HCT116 (cell line): ENCODE results near the gene CYP2B6. TPM values are rescaled to one million over a fixed set of nuclear protein-coding genes. Genes with fewer than 3 reads are reported as not detected.
"Not testable (repeated sequence)": the region's sequence is repeated elsewhere in the genome, so short reads cannot be mapped to it uniquely, and the experiment has no call there.

Experiments
- ATAC-seq: fragments of 200-7000 bp; cut with Tn5 transposase; 2 replicates; pipeline ENCODE4 v1.9.1; 2020; ENCODE audit warnings: mild to moderate bottlenecking, moderate library complexity
- BruUV-seq: library from RNA; stranded (reverse); fragments of 400-500 nt; replicated peaks from 2 replicates; lab custom pipeline; 2021; lab: Mats Ljungman, UMichigan
- CTCF ChIA-PET: fragments of 300-600 bp; sonication (Branson Sonifier 250); formaldehyde crosslinking; loops from one replicate; lab custom pipeline; 2021; ENCODE audit warnings: antibody characterized with exemption; lab: Charles Lee
- POLR2A ChIA-PET: fragments of 300-600, 350-600 bp; sonication (Branson Sonifier 250); formaldehyde crosslinking; loops from one replicate; lab custom pipeline; 2021; ENCODE audit warnings: antibody characterized with exemption; lab: Charles Lee
- RAD21 ChIA-PET, 2 experiments: fragments of 300-600 bp; sonication (Branson Sonifier 250); formaldehyde crosslinking; loops; one replicate each; lab custom pipeline; 2023; ENCODE audit warnings: low total read pairs in 2 of 2; ENCODE audit not compliant: uncharacterized antibody in 2 of 2, unreplicated experiment in 2 of 2, low non-redundant PET in 1 of 2; lab: Charles Lee
- DNase-seq: peaks from one replicate; pipeline ENCODE4 v3.0.0-alpha.2; 2010; ENCODE audit warnings: low read depth, low spot score
- H2AFZ ChIP-seq: fragments of 200-600 bp; shearing (Covaris generic), sonication (generic); 2 replicates; pipeline ENCODE4 v1.6.1; 2017; ENCODE audit warnings: low read depth, mixed run types, mixed read lengths, antibody characterized with exemption, low read length; ENCODE audit not compliant: poor library complexity, severe bottlenecking
- H3K27ac ChIP-seq: 2 replicates; pipeline ENCODE4 v1.5.1; 2012; ENCODE audit warnings: low read depth, low read length
- H3K27me3 ChIP-seq: fragments of 200-600 bp; sonication (generic); 2 replicates; pipeline ENCODE4 v1.6.1; 2016; ENCODE audit warnings: mixed run types, low read length, mixed read lengths; ENCODE audit not compliant: insufficient read depth
- H3K36me3 ChIP-seq, 2 experiments: fragments of 200-500 bp in 1 of 2; fragments of 200-600 bp in 1 of 2; sonication (Bioruptor generic) in 1 of 2; sonication (generic) in 1 of 2; 2 replicates each; pipeline versions ENCODE4 v1.5.1 to v1.6.1; 2014 to 2016; ENCODE audit warnings: low read length in 2 of 2, inconsistent platforms in 1 of 2, mixed read lengths in 1 of 2, mixed run types in 1 of 2; ENCODE audit not compliant: insufficient read depth in 2 of 2, control insufficient read depth in 1 of 2
- H3K4me1 ChIP-seq, 2 experiments: fragments of 200-600 bp in 1 of 2; sonication (generic) in 1 of 2; 2 replicates each; pipeline versions ENCODE4 v1.5.1 to v1.6.1; 2012 to 2017; ENCODE audit warnings: low read length in 2 of 2, inconsistent platforms in 1 of 2, mild to moderate bottlenecking in 1 of 2, mixed read lengths in 1 of 2, mixed run types in 1 of 2, moderate library complexity in 1 of 2; ENCODE audit not compliant: insufficient read depth in 2 of 2, control insufficient read depth in 1 of 2
- H3K4me2 ChIP-seq: fragments of 200-600 bp; sonication (generic); 2 replicates; pipeline ENCODE4 v1.6.1; 2017; ENCODE audit warnings: mixed run types, low read length, mixed read lengths
- H3K4me3 ChIP-seq, 2 experiments: fragments of 200-600 bp in 1 of 2; sonication (generic) in 1 of 2; replicated peaks in 1 of 2; 2 replicates each; pipeline ENCODE4 v1.5.1; 2011 to 2016; ENCODE audit warnings: low read length in 2 of 2, control low read depth in 1 of 2, low read depth in 1 of 2, mild to moderate bottlenecking in 1 of 2, mixed read lengths in 1 of 2, mixed run types in 1 of 2
- H3K79me2 ChIP-seq: fragments of 200-600 bp; sonication (generic); 2 replicates; pipeline ENCODE4 v1.6.1; 2017; ENCODE audit warnings: mild to moderate bottlenecking, mixed run types, low read length, moderate library complexity, mixed read lengths; ENCODE audit not compliant: insufficient read depth
- H3K9ac ChIP-seq: fragments of 200-600 bp; sonication (generic); 2 replicates; pipeline ENCODE4 v1.6.1; 2016; ENCODE audit warnings: low read length, mixed read lengths
- H3K9me2 ChIP-seq: fragments of 200-600 bp; sonication (generic), shearing (Covaris generic); 2 replicates; pipeline ENCODE4 v1.6.1; 2017; ENCODE audit warnings: mixed run types, mild to moderate bottlenecking, moderate library complexity; ENCODE audit not compliant: insufficient read depth
- H3K9me3 ChIP-seq, 2 experiments: fragments of 200-500 bp in 1 of 2; fragments of 200-600 bp in 1 of 2; sonication (Bioruptor generic) in 1 of 2; sonication (generic) in 1 of 2; 2 replicates each; pipeline ENCODE4 v1.6.1; 2014 to 2017; ENCODE audit warnings: low read length in 2 of 2, mixed read lengths in 2 of 2, inconsistent platforms in 1 of 2, low read depth in 1 of 2, mild to moderate bottlenecking in 1 of 2, mixed run types in 1 of 2, moderate library complexity in 1 of 2; ENCODE audit not compliant: control insufficient read depth in 1 of 2, insufficient read depth in 1 of 2
- H4K20me1 ChIP-seq: fragments of 200-600 bp; sonication (generic), shearing (Covaris generic); 2 replicates; pipeline ENCODE4 v1.6.1; 2017; ENCODE audit warnings: mixed run types, mild to moderate bottlenecking, moderate library complexity; ENCODE audit not compliant: insufficient read depth
- CBX3 ChIP-seq: IDR thresholded peaks from 2 replicates; pipeline ENCODE4 v1.6.1; 2012; ENCODE audit warnings: low read depth
- CEBPB ChIP-seq: IDR thresholded peaks from 2 replicates; pipeline ENCODE4 v1.6.1; 2012; ENCODE audit warnings: low read depth
- FOSL1 ChIP-seq: IDR thresholded peaks from 2 replicates; pipeline ENCODE4 v1.6.1; 2012; ENCODE audit warnings: low read depth
- JUND ChIP-seq: IDR thresholded peaks from 2 replicates; pipeline ENCODE4 v1.6.1; 2012
- MAX ChIP-seq: IDR thresholded peaks from 2 replicates; pipeline ENCODE4 v1.6.1; 2012
- RAD21 ChIP-seq: IDR thresholded peaks from 2 replicates; pipeline ENCODE4 v1.6.1; 2012; ENCODE audit warnings: low read depth, mild to moderate bottlenecking
- SP1 ChIP-seq: IDR thresholded peaks from 2 replicates; pipeline ENCODE4 v1.6.1; 2012; ENCODE audit warnings: low read depth
- SRF ChIP-seq: IDR thresholded peaks from 2 replicates; pipeline ENCODE4 v1.6.1; 2012; ENCODE audit warnings: low read depth
- YY1 ChIP-seq: IDR thresholded peaks from 2 replicates; pipeline ENCODE4 v1.6.1; 2011; ENCODE audit warnings: low read length, low read depth, moderate library complexity, mild to moderate bottlenecking; ENCODE audit not compliant: insufficient replicate concordance; ENCODE audit errors: extremely low read depth
- ZNF274 ChIP-seq: fragments of 200-500 bp; sonication (Bioruptor generic); IDR thresholded peaks from 2 replicates; pipeline ENCODE4 v1.6.1; 2014; ENCODE audit warnings: mild to moderate bottlenecking, low read depth, low read length, inconsistent platforms
- intact Hi-C: fragments of 100-400 bp; cut with micrococcal nuclease; formaldehyde crosslinking; loops from 2 replicates; pipeline ENCODE4 v1.10.0; 2022
- total RNA-seq: library from RNA; stranded (reverse); gene quantifications from one replicate; pipeline ENCODE4 v1.2.1, GENCODE V29; 2021; ENCODE audit not compliant: unreplicated experiment

CYP2B6 gene
- total RNA-seq, 1 experiment from 2014 or later, result 0.74 TPM

- POLR2A ChIA-PET, result no interaction called here
- H3K4me2 ChIP-seq, result no peak overlapping the region
- BruUV-seq, result no TSS peak
- TF ChIP-seq SP1, result no peak
- TF ChIP-seq FOSL1, result no peak
- no peak for TF ChIP-seq SRF
- TF ChIP-seq RAD21, result no peak
- no peak for TF ChIP-seq CBX3
- TF ChIP-seq JUND, result no peak
- TF ChIP-seq MAX, result no peak
- TF ChIP-seq YY1, result no peak
- TF ChIP-seq, all 23 proteins: peak for 0
- Histone ChIP-seq H3K9ac (no peak overlapping the region), H3K27ac (no peak overlapping the region), H4K20me1 (no peaks in the 10 kb centered on the region), H3K4me3 (no peak overlapping the region), H3K27me3 (peaks cover 18% of the 10 kb centered on the region; the same call in 1 of the 2 replicates), H2AFZ (no peak overlapping the region), H3K9me2 (no peaks in the 10 kb centered on the region), H3K4me1 (no peaks in the 10 kb centered on the region), H3K9me3 (no peaks in the 10 kb centered on the region), H3K79me2 (no peaks in the 10 kb centered on the region), H3K36me3 (no peaks in the 10 kb centered on the region)
- ATAC-seq (no peak), DNase-seq (no peak)
- intact Hi-C loops, result no loop called here
- ChIA-PET RAD21 (no interaction called here), CTCF (interaction anchor here (0.6 to 2.1 kb wide), 2 partner anchors 41 to 168 kb away, joined by 3 to 31 read pairs; no protein-coding TSS in a partner anchor)
Measured at GRCh38 chr19:40976134-40976533, 14.9 kb upstream of the CYP2B6 start.

- CTCF ChIA-PET, result no interaction called here
- intact Hi-C loops, result no loop called here
Measured at GRCh38 chr19:40976724-40977123, 14.4 kb upstream of the CYP2B6 start.

GRCh38 chr19:40979759-40980158 is 11.3 kb upstream of the CYP2B6 start:
- H3K4me2 ChIP-seq, H3K36me3 ChIP-seq, H4K20me1 ChIP-seq, H3K79me2 ChIP-seq, H3K27me3 ChIP-seq, intact Hi-C loops, H3K9me2 ChIP-seq, H3K4me3 ChIP-seq, CTCF ChIA-PET, H3K4me1 ChIP-seq, ATAC-seq, H2AFZ ChIP-seq, H3K27ac ChIP-seq, RAD21 ChIA-PET, H3K9ac ChIP-seq, POLR2A ChIA-PET, H3K9me3 ChIP-seq, BruUV-seq, DNase-seq: not testable (repeated sequence)

More at GRCh38 chr19:40976724-40977123, 14.4 kb upstream of the CYP2B6 start:
- Histone ChIP-seq H3K9me2 (no peaks in the 10 kb centered on the region), H4K20me1 (no peaks in the 10 kb centered on the region), H3K4me3 (no peak overlapping the region), H3K9me3 (no peaks in the 10 kb centered on the region), H3K36me3 (no peaks in the 10 kb centered on the region), H3K79me2 (no peaks in the 10 kb centered on the region), H3K4me2 (no peak overlapping the region), H2AFZ (no peak overlapping the region), H3K27ac (no peak overlapping the region), H3K4me1 (no peaks in the 10 kb centered on the region), H3K9ac (no peak overlapping the region), H3K27me3 (peaks cover 13% of the 10 kb centered on the region; the same call in 1 of the 2 replicates)
- no peak for TF ChIP-seq MAX
- no peak for TF ChIP-seq ZNF274
- no peak for TF ChIP-seq YY1
- TF ChIP-seq FOSL1, result no peak
- no peak for TF ChIP-seq CEBPB
- no peak for DNase-seq
- no peak for ATAC-seq
- ChIA-PET RAD21 (no interaction called here), POLR2A (interaction anchor here (0.7 kb wide), 1 partner anchor 25 kb away, joined by 4 read pairs; no protein-coding TSS in a partner anchor)
- no TSS peak for BruUV-seq
